GM10847 (cell line): ENCODE data around the gene TMEM91.

Experiments used
- POLR2A ChIP-seq: IDR thresholded peaks from 2 replicates; pipeline ENCODE4 v1.6.1; 2011; ENCODE audit not compliant: insufficient read length; ENCODE audit errors: extremely low read depth

The TMEM91 gene

GRCh38 chr19:41397086-41398049 is 21.0 kb downstream of the TMEM91 start, which contains the start of the genes BCKDHA and EXOSC5:
TSS of gene BCKDHA (plus strand) at chr19:41397818. CDS start at chr19:41397828, 10 bp downstream.
TSS of gene EXOSC5 (minus strand) at chr19:41397359. CDS start at chr19:41397328, 31 bp downstream.
- TF ChIP-seq POLR2A, result peak; percentile 54

GRCh38 chr19:41398050-41398418 is 21.7 kb downstream of the TMEM91 start:
- TF ChIP-seq POLR2A, result no peak

- no peak for TF ChIP-seq POLR2A
Measured at GRCh38 chr19:41398598-41398997, 22.3 kb downstream of the TMEM91 start.

DNA sequence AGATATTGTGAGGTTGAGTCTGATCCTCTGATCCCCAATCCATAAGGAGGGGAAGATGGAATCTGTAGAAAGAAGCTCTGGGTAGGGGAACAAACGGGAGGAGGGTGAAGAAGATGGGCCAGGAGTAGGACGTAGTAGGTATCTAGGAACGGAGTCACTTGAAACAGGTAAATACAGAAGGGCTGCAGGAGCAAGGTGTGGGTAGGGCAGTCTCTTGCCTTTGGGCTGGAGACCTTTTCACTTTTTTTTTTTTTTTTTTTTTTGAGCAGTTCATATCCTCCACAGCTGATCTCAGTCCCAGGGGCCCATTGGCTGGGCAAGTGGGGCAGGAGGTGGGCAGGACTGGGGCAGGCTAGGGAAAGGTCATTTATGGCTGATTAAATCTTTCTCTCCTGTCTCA is 22.8 kb downstream of the TMEM91 start:
- no peak for TF ChIP-seq POLR2A

DNA sequence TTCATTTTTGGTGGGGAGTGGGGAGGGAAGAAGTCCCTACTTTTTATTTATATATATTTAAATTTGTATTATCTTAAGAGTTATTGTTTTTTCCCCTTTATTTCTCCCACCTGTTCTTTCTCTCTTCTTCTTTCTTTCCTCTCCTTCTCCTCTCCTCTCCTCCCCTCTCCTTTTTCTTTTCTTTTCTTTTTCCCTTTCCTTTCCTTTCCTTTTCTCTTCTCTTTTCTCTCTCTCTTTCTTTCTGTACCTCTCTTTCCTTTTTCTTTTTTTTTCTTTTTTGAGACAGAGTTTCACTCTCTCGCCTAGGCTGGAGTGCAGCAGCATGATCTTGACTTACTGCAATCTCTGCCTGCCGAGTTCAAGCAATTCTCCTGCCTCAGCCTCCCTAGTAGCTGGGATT is 23.2 kb downstream of the TMEM91 start:
- TF ChIP-seq POLR2A, result no peak

GRCh38 chr19:41401483-41401882 is 25.1 kb downstream of the TMEM91 start:
- no peak for TF ChIP-seq POLR2A

DNA sequence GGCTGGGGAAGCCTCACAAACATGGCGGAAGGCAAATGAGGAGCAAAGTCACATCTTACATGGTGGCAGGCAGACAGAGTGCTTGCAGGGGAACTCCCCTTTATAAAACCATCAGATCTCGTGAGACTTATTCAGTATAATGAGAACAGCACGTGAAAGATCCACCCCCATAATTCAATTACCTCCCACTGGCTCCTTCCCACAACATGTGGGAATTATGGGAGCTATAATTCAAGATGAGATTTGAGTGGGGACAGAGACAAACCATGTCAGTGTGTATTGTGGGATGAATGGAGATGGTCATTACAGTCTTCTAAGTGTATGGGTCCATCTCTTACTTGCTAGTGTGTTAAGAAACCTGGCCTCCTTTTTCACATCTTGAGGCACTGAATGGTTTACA is 25.7 kb downstream of the TMEM91 start:
- no peak for TF ChIP-seq POLR2A

- no peak for TF ChIP-seq POLR2A
Measured at GRCh38 chr19:41403181-41403970, 27.0 kb downstream of the TMEM91 start.

DNA sequence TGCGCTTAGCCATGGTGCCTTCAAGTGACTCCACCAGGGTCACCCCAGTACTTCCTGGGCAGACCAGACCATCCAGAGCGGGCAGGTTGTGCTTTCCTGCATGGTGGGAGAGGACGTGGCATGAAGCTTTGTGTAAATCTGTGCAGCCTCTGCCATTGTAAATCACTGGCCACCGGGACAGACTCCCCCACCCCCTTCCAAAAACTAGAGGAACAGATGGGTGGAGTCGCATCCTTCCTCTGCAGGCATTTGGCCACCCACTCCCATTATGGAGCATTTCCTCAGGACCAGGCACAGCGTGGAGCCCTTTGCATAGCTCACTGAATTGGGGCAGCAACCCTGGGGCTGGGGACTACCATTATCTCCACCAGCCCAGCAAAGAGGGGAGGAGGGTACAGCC is 29.4 kb downstream of the TMEM91 start:
- TF ChIP-seq POLR2A, result no peak

- no peak for TF ChIP-seq POLR2A
Measured at GRCh38 chr19:41407271-41407670, 30.9 kb downstream of the TMEM91 start.

- no peak for TF ChIP-seq POLR2A
Measured at GRCh38 chr19:41408256-41408655, 31.9 kb downstream of the TMEM91 start.

- no peak for TF ChIP-seq POLR2A
Measured at GRCh38 chr19:41409288-41409687, 33.0 kb downstream of the TMEM91 start.

- no peak for TF ChIP-seq POLR2A
Measured at GRCh38 chr19:41410336-41411054, 34.2 kb downstream of the TMEM91 start.

GRCh38 chr19:41411100-41411967 is 35.0 kb downstream of the TMEM91 start:
- no peak for TF ChIP-seq POLR2A

DNA sequence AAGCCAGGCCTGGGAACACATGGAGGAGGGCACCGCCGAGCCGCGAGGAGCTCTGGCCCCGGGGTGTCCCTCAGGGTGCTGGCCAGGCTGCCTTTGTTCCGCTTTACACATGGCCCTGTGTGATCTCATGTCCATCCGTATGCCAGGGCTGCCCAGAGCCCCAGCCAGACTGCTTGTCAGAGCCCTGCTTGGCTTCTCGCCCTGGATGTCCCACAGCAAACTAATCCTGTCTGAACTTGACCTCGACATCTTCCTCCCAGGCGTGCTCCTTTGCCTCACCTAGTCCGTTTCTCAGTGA is 35.6 kb downstream of the TMEM91 start:
- no peak for TF ChIP-seq POLR2A

GRCh38 chr19:41412953-41413352 is 36.6 kb downstream of the TMEM91 start:
- no peak for TF ChIP-seq POLR2A
